ENCODE results near the gene TERF2IP. TPM values are rescaled to one million over a fixed set of nuclear protein-coding genes. Genes with fewer than 3 reads are reported as not detected.
A peak's percentile ranks its signal among the peaks of the same experiment; 100 is the strongest.

TERF2IP gene
- total and polyA plus RNA-seq, 2 of the 13 experiments (the other 11 are each of a cell fraction or from before 2014, with no cell fraction given): 26.4 to 50.2 TPM

GRCh38 chr16:75626806-75627205, 20.8 kb upstream of the TERF2IP start:
- 96% methylated on average over 4 of the region's 4 CpGs for WGBS (ENCODE audit: low lambda C conversion rate)
- Histone ChIP-seq H3K4me1 (ENCODE audit: insufficient read depth, low read length) (peaks cover 19% of the 10 kb centered on the region), H3K4me2 (ENCODE audit: low read depth, low read length) (no peak overlapping the region), H3K4me3 (replicated peaks in 1 of 3; ENCODE audit: insufficient read depth in 1 of 3, low read depth in 2 of 3, low read length in 3 of 3) (no peak overlapping the region), H4K20me1 (ENCODE audit: insufficient read depth, low read length) (no peaks in the 10 kb centered on the region), H2AFZ (ENCODE audit: low read length) (no peak overlapping the region), H3K27ac (ENCODE audit: extremely low read length, insufficient read depth, low read length) (no peak overlapping the region), H3K9me3 (ENCODE audit: low read length) (no peaks in the 10 kb centered on the region), H3K27me3 (ENCODE audit: control insufficient read depth in 1 of 2, insufficient read depth in 2 of 2, low read length in 2 of 2) (no peaks in the 10 kb centered on the region; a peak in 1 of 5 replicates), H3K36me3 (replicated peaks in 1 of 2; ENCODE audit: control insufficient read depth in 1 of 2, insufficient read depth in 2 of 2, low read length in 2 of 2) (peaks cover 31 to 48% of the 10 kb centered on the region in 2 experiments), H3K79me2 (ENCODE audit: insufficient read depth, low read length) (peaks cover 7% of the 10 kb centered on the region), H3K9ac (ENCODE audit: insufficient read depth, low read depth, low read length) (no peak overlapping the region)
- ChIA-PET POLR2A (no interaction called here), CTCF (ENCODE audit: low intra/inter-chr PET ratio, low total read pairs) (no interaction called here)
- ATAC-seq: no peak
- FAIRE-seq: no peak
- BruUV-seq (replicated peaks): no TSS peak
- intact Hi-C loops (cut with micrococcal nuclease; ENCODE audit: unreplicated experiment) (no loop called here), in situ Hi-C loops (cut with HindIII; ENCODE audit: extremely low pct_ligation_motif_present, low pct_unique_long_range_greater_than_20kb) (no loop called here)
- no peak for DNase-seq (ENCODE audit: low spot score)
- TF ChIP-seq RBM22 (optimal IDR thresholded peaks at IDR 0.05; ENCODE audit: low read length) (peak; percentile 90), ARNT (IDR thresholded peaks at IDR 0.05) (no peak), POLR2G (IDR thresholded peaks at IDR 0.05; ENCODE audit: low read depth, low read length) (0 out of 2 replicates have a peak, but pooled peaks have one; percentile 28), POLR2A (IDR thresholded peaks at IDR 0.05; ENCODE audit: insufficient read depth in 1 of 2, low read depth in 2 of 2, low read length in 2 of 2) (peak in 1 of 2 experiments; percentile 4; a peak in 1 of 4 replicates), MIER3 (CRISPR knock-in tag; IDR thresholded peaks at IDR 0.05; ENCODE audit: borderline replicate concordance) (no peak), KLF12 (CRISPR knock-in tag; IDR thresholded peaks at IDR 0.05; ENCODE audit: borderline replicate concordance) (no peak)

- Histone ChIP-seq H3K9me3 (ENCODE audit: low read length) (no peaks in the 10 kb centered on the region), H3K4me3 (replicated peaks in 1 of 3; ENCODE audit: insufficient read depth in 1 of 3, low read depth in 2 of 3, low read length in 3 of 3) (no peak overlapping the region), H3K4me2 (ENCODE audit: low read depth, low read length) (no peak overlapping the region), H3K79me2 (ENCODE audit: insufficient read depth, low read length) (no peaks in the 10 kb centered on the region), H3K4me1 (ENCODE audit: insufficient read depth, low read length) (peaks cover 19% of the 10 kb centered on the region; the same call in 1 of the 2 replicates), H4K20me1 (ENCODE audit: insufficient read depth, low read length) (no peaks in the 10 kb centered on the region), H3K36me3 (replicated peaks in 1 of 2; ENCODE audit: control insufficient read depth in 1 of 2, insufficient read depth in 2 of 2, low read length in 2 of 2) (peaks cover 39 to 57% of the 10 kb centered on the region in 2 experiments), H3K27me3 (ENCODE audit: control insufficient read depth in 1 of 2, insufficient read depth in 2 of 2, low read length in 2 of 2) (no peaks in the 10 kb centered on the region; a peak in 1 of 5 replicates), H3K9ac (ENCODE audit: insufficient read depth, low read depth, low read length) (no peak overlapping the region), H2AFZ (ENCODE audit: low read length) (no peak overlapping the region), H3K27ac (ENCODE audit: extremely low read length, insufficient read depth, low read length) (no peak overlapping the region)
- ChIA-PET POLR2A (no interaction called here), CTCF (ENCODE audit: low intra/inter-chr PET ratio, low total read pairs) (no interaction called here)
- intact Hi-C loops (cut with micrococcal nuclease; ENCODE audit: unreplicated experiment) (no loop called here), in situ Hi-C loops (cut with HindIII; ENCODE audit: extremely low pct_ligation_motif_present, low pct_unique_long_range_greater_than_20kb) (no loop called here)
- 93% methylated on average over 3 of the region's 3 CpGs for WGBS (ENCODE audit: low lambda C conversion rate)
- FAIRE-seq (no peak), DNase-seq (ENCODE audit: low spot score) (no peak), ATAC-seq (no peak)
- BruUV-seq (replicated peaks): no TSS peak
- TF ChIP-seq SP2 (CRISPR knock-in tag; IDR thresholded peaks at IDR 0.05) (no peak), HOXA3 (CRISPR knock-in tag; IDR thresholded peaks at IDR 0.05) (no peak), RFX5 (IDR thresholded peaks at IDR 0.05; ENCODE audit: low read depth, low read length) (no peak), ZNF704 (CRISPR knock-in tag; IDR thresholded peaks at IDR 0.05; ENCODE audit: borderline replicate concordance) (no peak), MLLT10 (CRISPR knock-in tag; IDR thresholded peaks at IDR 0.05) (no peak), YEATS2 (CRISPR knock-in tag; IDR thresholded peaks at IDR 0.05; ENCODE audit: borderline replicate concordance) (no peak), ZNF264 (CRISPR knock-in tag; IDR thresholded peaks at IDR 0.05) (no peak), ZMAT3 (CRISPR knock-in tag; conservative IDR thresholded peaks at IDR 0.05) (no peak)
Measured at GRCh38 chr16:75627851-75628250, 19.7 kb upstream of the TERF2IP start.

Measured in HepG2 (cell line).